ENCODE results near the gene C19orf81. TPM values are rescaled to one million over a fixed set of nuclear protein-coding genes. Genes with fewer than 3 reads are reported as not detected.

C19orf81 gene
- total and polyA plus RNA-seq, 4 donors, result 1.3 to 2.5 (median 1.7) TPM; not detected in 1

DNA sequence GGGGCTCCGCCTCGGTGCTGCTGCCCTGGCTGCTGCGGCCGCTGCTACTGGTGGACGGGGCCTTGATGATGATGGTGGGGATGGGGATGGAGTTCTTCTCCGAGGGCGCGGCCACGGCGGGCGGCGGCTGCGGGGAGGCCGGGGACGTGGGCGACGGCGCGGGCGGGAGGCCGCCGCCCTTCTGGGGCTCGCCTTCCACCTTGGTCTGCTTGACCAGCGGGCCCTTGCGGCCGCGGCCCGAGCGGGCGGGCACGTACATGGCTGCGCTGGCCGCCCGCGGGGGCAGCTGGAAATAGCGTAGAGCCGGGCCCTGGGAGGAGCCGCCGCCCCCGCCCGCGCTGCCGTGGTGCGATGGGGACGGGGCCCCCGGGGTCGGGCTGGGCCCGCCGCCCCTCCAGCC lies 19.2 kb downstream of the C19orf81 start:
- Histone ChIP-seq H3K27ac (ENCODE audit: low read depth in 1 of 2, low read length in 1 of 2) (no peak overlapping the region), H3K4me3 (no peak overlapping the region), H3K4me1 (ENCODE audit: control insufficient read depth in 5 of 5, insufficient read depth in 5 of 5, low read length in 5 of 5) (peaks cover 0 to 5% (median 0%) of the 10 kb centered on the region in 5 donors), H3K9ac (ENCODE audit: insufficient read depth in 1 of 2, low read length in 2 of 2) (no peak overlapping the region), H3K9me3 (ENCODE audit: control insufficient read depth in 4 of 4, insufficient read depth in 3 of 4, low read length in 3 of 4) (peaks cover 0 to 4% (median 0%) of the 10 kb centered on the region in 4 donors), H3K36me3 (ENCODE audit: control insufficient read depth in 4 of 4, insufficient read depth in 4 of 4, low read length in 4 of 4) (no peaks in the 10 kb centered on the region), H3K27me3 (ENCODE audit: control insufficient read depth in 3 of 3, insufficient read depth in 3 of 3, low read length in 2 of 3) (peaks cover 20 to 43% (median 26%) of the 10 kb centered on the region in 3 donors)
- no peak for DNase-seq
- ATAC-seq (ENCODE audit: insufficient read depth, low FRiP score), result no peak
- TF ChIP-seq, protein P1, sequence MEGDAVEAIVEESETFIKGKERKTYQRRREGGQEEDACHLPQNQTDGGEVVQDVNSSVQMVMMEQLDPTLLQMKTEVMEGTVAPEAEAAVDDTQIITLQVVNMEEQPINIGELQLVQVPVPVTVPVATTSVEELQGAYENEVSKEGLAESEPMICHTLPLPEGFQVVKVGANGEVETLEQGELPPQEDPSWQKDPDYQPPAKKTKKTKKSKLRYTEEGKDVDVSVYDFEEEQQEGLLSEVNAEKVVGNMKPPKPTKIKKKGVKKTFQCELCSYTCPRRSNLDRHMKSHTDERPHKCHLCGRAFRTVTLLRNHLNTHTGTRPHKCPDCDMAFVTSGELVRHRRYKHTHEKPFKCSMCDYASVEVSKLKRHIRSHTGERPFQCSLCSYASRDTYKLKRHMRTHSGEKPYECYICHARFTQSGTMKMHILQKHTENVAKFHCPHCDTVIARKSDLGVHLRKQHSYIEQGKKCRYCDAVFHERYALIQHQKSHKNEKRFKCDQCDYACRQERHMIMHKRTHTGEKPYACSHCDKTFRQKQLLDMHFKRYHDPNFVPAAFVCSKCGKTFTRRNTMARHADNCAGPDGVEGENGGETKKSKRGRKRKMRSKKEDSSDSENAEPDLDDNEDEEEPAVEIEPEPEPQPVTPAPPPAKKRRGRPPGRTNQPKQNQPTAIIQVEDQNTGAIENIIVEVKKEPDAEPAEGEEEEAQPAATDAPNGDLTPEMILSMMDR (IDR thresholded peaks at IDR 0.05; ENCODE audit: control extremely low read depth, extremely low read depth), result no peak
- 5 to 6% methylated on average over 27 to 49 of the region's 49 CpGs for WGBS, 2 donors

DNA sequence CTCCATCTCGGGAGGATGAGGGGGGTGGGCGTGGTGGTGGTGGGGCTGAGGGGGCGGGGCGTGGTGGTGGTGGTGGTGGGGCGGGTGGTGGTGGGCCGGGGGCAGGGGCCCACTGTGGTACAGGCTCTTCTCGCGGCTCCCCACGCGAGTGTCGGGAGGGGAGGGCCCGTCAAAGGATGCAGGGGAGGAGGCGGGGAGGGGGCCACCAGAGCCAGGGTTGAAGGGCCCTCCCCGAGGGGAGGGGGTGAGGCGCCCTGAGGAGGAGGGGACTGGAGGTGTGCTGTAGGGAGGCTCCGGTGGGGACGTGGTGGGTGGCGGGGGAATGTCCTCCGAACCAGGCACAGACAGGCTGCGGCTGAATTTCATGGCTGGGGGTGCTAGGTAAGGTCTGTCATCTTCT lies 19.6 kb downstream of the C19orf81 start:
- no peaks in the 10 kb centered on the region for H3K36me3 ChIP-seq (ENCODE audit: control insufficient read depth in 4 of 4, insufficient read depth in 4 of 4, low read length in 4 of 4)
- TF ChIP-seq, protein P1 (IDR thresholded peaks at IDR 0.05; ENCODE audit: control extremely low read depth, extremely low read depth), result no peak
- H3K9ac ChIP-seq (ENCODE audit: insufficient read depth in 1 of 2, low read length in 2 of 2), result no peak overlapping the region
- DNase-seq, result no peak
- no peak overlapping the region for H3K27ac ChIP-seq (ENCODE audit: low read depth in 1 of 2, low read length in 1 of 2)
- peaks cover 20 to 42% (median 24%) of the 10 kb centered on the region in 3 donors for H3K27me3 ChIP-seq (ENCODE audit: control insufficient read depth in 3 of 3, insufficient read depth in 3 of 3, low read length in 2 of 3)
- peaks cover 0 to 5% (median 0%) of the 10 kb centered on the region in 5 donors for H3K4me1 ChIP-seq (ENCODE audit: control insufficient read depth in 5 of 5, insufficient read depth in 5 of 5, low read length in 5 of 5)
- no peak for ATAC-seq (ENCODE audit: insufficient read depth, low FRiP score)
- WGBS, 2 donors, result 40 to 56% methylated on average over 12 to 20 of the region's 20 CpGs
- no peak overlapping the region for H3K4me3 ChIP-seq
- peaks cover 0 to 4% (median 0%) of the 10 kb centered on the region in 4 donors for H3K9me3 ChIP-seq (ENCODE audit: control insufficient read depth in 4 of 4, insufficient read depth in 3 of 4, low read length in 3 of 4)

DNA sequence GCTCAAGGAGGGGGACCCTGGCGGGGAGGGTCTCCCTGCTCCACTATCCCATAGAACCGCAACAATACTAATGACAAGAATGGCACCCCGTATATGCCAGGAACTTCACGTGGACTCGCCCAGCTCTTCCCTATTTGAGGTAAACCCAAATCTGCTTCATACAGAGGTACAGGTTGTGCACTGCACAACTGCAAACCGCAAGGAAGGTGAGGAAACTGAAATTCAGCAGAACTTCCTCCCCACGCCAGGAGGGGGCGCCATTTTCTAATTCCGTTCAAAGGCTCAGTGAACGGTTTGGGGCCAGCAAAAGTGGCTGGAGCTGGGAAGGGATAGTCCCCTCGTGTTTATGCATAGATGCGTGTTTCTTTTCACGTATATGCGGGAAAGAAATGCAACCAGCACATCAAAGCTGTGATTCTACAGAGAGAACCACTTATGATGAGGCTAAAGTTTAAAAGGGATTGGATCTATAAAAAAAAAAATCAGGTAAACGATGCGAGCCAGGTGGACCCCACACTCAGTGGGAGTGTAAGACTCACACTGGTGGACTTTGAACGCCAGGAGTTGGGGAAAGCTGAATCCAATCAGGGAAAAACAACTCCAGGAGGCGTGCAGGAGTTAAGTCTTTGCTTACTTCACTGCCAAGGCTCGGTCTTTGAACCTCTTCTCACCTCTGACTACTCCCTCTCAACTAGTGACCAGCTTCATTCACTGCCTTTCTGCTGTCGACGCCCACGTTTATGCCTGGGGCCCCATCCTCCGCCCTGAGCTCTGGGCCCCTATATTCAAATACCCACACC lies 20.3 kb downstream of the C19orf81 start:
- H3K4me1 ChIP-seq (ENCODE audit: control insufficient read depth in 5 of 5, insufficient read depth in 5 of 5, low read length in 5 of 5), result peaks cover 0 to 5% (median 0%) of the 10 kb centered on the region in 5 donors
- DNase-seq (peak in 1 of 3 donors; percentile 13), ATAC-seq (ENCODE audit: insufficient read depth, low FRiP score) (no peak)
- no peak overlapping the region for H3K9ac ChIP-seq (ENCODE audit: insufficient read depth in 1 of 2, low read length in 2 of 2)
- no peaks in the 10 kb centered on the region for H3K36me3 ChIP-seq (ENCODE audit: control insufficient read depth in 4 of 4, insufficient read depth in 4 of 4, low read length in 4 of 4)
- H3K27me3 ChIP-seq (ENCODE audit: control insufficient read depth in 3 of 3, insufficient read depth in 3 of 3, low read length in 2 of 3), result peaks cover 20 to 47% (median 24%) of the 10 kb centered on the region in 3 donors
- 41 to 44% methylated on average over 23 of the region's 23 CpGs for WGBS, 2 donors
- H3K4me3 ChIP-seq, result no peak overlapping the region
- H3K27ac ChIP-seq (ENCODE audit: low read depth in 1 of 2, low read length in 1 of 2), result no peak overlapping the region
- TF ChIP-seq, protein P1 (IDR thresholded peaks at IDR 0.05; ENCODE audit: control extremely low read depth, extremely low read depth), result no peak
- peaks cover 0 to 2% (median 0%) of the 10 kb centered on the region in 4 donors for H3K9me3 ChIP-seq (ENCODE audit: control insufficient read depth in 4 of 4, insufficient read depth in 3 of 4, low read length in 3 of 4)

Data from lung (tissue), 12 donors.